ENCODE data around the gene OGG1.

The OGG1 gene

GRCh38 chr3:9757427-9757826, 7.7 kb downstream of the OGG1 start:
- Histone ChIP-seq H3K4me3 (no peak overlapping the region), H3K27ac (no peak overlapping the region), H3K36me3 (peaks cover 48% of the 10 kb centered on the region), H4K20me1 (no peaks in the 10 kb centered on the region), H3K27me3 (no peaks in the 10 kb centered on the region), H3K4me1 (peaks cover 25% of the 10 kb centered on the region), H3K9me3 (no peaks in the 10 kb centered on the region), H3K9ac (no peak overlapping the region), H3K4me2 (no peak overlapping the region)
- no peak for TF ChIP-seq Cebpa-rat (IDR thresholded peaks at IDR 0.05)

- H3K27ac ChIP-seq, result no peak overlapping the region
- H3K4me3 ChIP-seq, result no peak overlapping the region
- TF ChIP-seq Cebpa-rat (IDR thresholded peaks at IDR 0.05), result no peak
- peaks cover 38% of the 10 kb centered on the region for H3K36me3 ChIP-seq
- H3K4me2 ChIP-seq, result no peak overlapping the region
- no peaks in the 10 kb centered on the region for H3K27me3 ChIP-seq
- H3K4me1 ChIP-seq, result no peaks in the 10 kb centered on the region
- H4K20me1 ChIP-seq, result no peaks in the 10 kb centered on the region
- no peak overlapping the region for H3K9ac ChIP-seq
- H3K9me3 ChIP-seq, result no peaks in the 10 kb centered on the region
Observed at GRCh38 chr3:9760779-9761505, 11.2 kb downstream of the OGG1 start.

- no peak overlapping the region for H3K9ac ChIP-seq
- no peak overlapping the region for H3K27ac ChIP-seq
- no peaks in the 10 kb centered on the region for H3K4me1 ChIP-seq
- H4K20me1 ChIP-seq, result no peaks in the 10 kb centered on the region
- H3K4me2 ChIP-seq, result no peak overlapping the region
- no peaks in the 10 kb centered on the region for H3K9me3 ChIP-seq
- no peak overlapping the region for H3K4me3 ChIP-seq
- H3K27me3 ChIP-seq, result no peaks in the 10 kb centered on the region
- no peak for TF ChIP-seq Cebpa-rat (IDR thresholded peaks at IDR 0.05)
- H3K36me3 ChIP-seq, result peaks cover 28% of the 10 kb centered on the region
Observed at GRCh38 chr3:9761919-9762318, 12.2 kb downstream of the OGG1 start.

GRCh38 chr3:9762871-9763270, 13.1 kb downstream of the OGG1 start:
- Histone ChIP-seq H3K27ac (no peak overlapping the region), H4K20me1 (no peaks in the 10 kb centered on the region), H3K4me2 (no peak overlapping the region), H3K9ac (no peak overlapping the region), H3K4me3 (no peak overlapping the region), H3K9me3 (no peaks in the 10 kb centered on the region), H3K36me3 (peaks cover 20% of the 10 kb centered on the region), H3K27me3 (no peaks in the 10 kb centered on the region), H3K4me1 (no peaks in the 10 kb centered on the region)
- TF ChIP-seq Cebpa-rat (IDR thresholded peaks at IDR 0.05), result no peak

GRCh38 chr3:9765865-9766264, 16.1 kb downstream of the OGG1 start:
- H4K20me1 ChIP-seq, result peaks cover 5% of the 10 kb centered on the region
- peaks cover 1% of the 10 kb centered on the region; the same call in 1 of the 2 replicates for H3K36me3 ChIP-seq
- no peak overlapping the region for H3K4me2 ChIP-seq
- H3K27me3 ChIP-seq, result peaks cover 25% of the 10 kb centered on the region
- H3K4me1 ChIP-seq, result peaks cover 7% of the 10 kb centered on the region
- no peak overlapping the region for H3K4me3 ChIP-seq
- H3K27ac ChIP-seq, result no peak overlapping the region
- no peak for TF ChIP-seq Cebpa-rat (IDR thresholded peaks at IDR 0.05)
- no peak overlapping the region for H3K9ac ChIP-seq
- no peaks in the 10 kb centered on the region for H3K9me3 ChIP-seq

- no peak overlapping the region for H3K9ac ChIP-seq
- peaks cover 5% of the 10 kb centered on the region for H4K20me1 ChIP-seq
- H3K4me2 ChIP-seq, result no peak overlapping the region
- H3K4me3 ChIP-seq, result no peak overlapping the region
- H3K36me3 ChIP-seq, result no peaks in the 10 kb centered on the region; the same call in 1 of the 2 replicates
- peaks cover 7% of the 10 kb centered on the region for H3K4me1 ChIP-seq
- H3K9me3 ChIP-seq, result no peaks in the 10 kb centered on the region
- TF ChIP-seq Cebpa-rat (IDR thresholded peaks at IDR 0.05), result no peak
- H3K27me3 ChIP-seq, result peaks cover 25% of the 10 kb centered on the region
- no peak overlapping the region for H3K27ac ChIP-seq
Observed at GRCh38 chr3:9767418-9767817, 17.7 kb downstream of the OGG1 start.

GRCh38 chr3:9768141-9768775, 18.5 kb downstream of the OGG1 start:
- Histone ChIP-seq H3K4me3 (no peak overlapping the region), H3K4me1 (peaks cover 7% of the 10 kb centered on the region), H3K9me3 (no peaks in the 10 kb centered on the region), H3K27ac (no peak overlapping the region), H3K9ac (no peak overlapping the region), H3K4me2 (no peak overlapping the region), H3K36me3 (no peaks in the 10 kb centered on the region; the same call in 1 of the 2 replicates), H4K20me1 (peaks cover 5% of the 10 kb centered on the region), H3K27me3 (peaks cover 25% of the 10 kb centered on the region)
- no peak for TF ChIP-seq Cebpa-rat (IDR thresholded peaks at IDR 0.05)

- Histone ChIP-seq H3K36me3 (no peaks in the 10 kb centered on the region; the same call in 1 of the 2 replicates), H3K4me3 (no peak overlapping the region), H3K4me2 (no peak overlapping the region), H3K27me3 (peaks cover 25% of the 10 kb centered on the region), H3K4me1 (peaks cover 7% of the 10 kb centered on the region), H3K9ac (no peak overlapping the region), H3K9me3 (no peaks in the 10 kb centered on the region), H4K20me1 (peaks cover 5% of the 10 kb centered on the region), H3K27ac (no peak overlapping the region)
- TF ChIP-seq Cebpa-rat (IDR thresholded peaks at IDR 0.05), result no peak
Observed at GRCh38 chr3:9769012-9769411, 19.3 kb downstream of the OGG1 start.

- H3K27ac ChIP-seq, result no peak within 1 kb of the TSS
Observed at GRCh38 chr3:9769426-9770275, 19.9 kb downstream of the OGG1 start, which contains the start of gene CAMK1. Gene CAMK1 (minus strand): TSS chr3:9769947. CDS start chr3:9767749, 2,198 bp downstream.

More at GRCh38 chr3:9769426-9770275, 19.9 kb downstream of the OGG1 start, which contains the start of gene CAMK1:
- Histone ChIP-seq H3K9ac (no peak within 1 kb of the TSS), H3K27me3 (peaks cover 25% of the 10 kb centered on the region), H3K36me3 (no peaks in the 10 kb centered on the region; the same call in 1 of the 2 replicates), H4K20me1 (peaks cover 5% of the 10 kb centered on the region), H3K4me3 (no peak within 1 kb of the TSS), H3K4me2 (peak within 1 kb of the TSS; percentile 45), H3K9me3 (no peaks in the 10 kb centered on the region), H3K4me1 (peaks cover 7% of the 10 kb centered on the region)
- TF ChIP-seq Cebpa-rat (IDR thresholded peaks at IDR 0.05), result no peak
